SKM-1 treated with dmso at 0.1 percent for 144 hours (cell line): ENCODE data around the gene MTHFSD.

Experiments
- DNase-seq: peaks from one replicate; lab custom pipeline; 2025; ENCODE audit not compliant: unreplicated experiment; lab: John Stamatoyannopoulos, UW

MTHFSD gene

DNA sequence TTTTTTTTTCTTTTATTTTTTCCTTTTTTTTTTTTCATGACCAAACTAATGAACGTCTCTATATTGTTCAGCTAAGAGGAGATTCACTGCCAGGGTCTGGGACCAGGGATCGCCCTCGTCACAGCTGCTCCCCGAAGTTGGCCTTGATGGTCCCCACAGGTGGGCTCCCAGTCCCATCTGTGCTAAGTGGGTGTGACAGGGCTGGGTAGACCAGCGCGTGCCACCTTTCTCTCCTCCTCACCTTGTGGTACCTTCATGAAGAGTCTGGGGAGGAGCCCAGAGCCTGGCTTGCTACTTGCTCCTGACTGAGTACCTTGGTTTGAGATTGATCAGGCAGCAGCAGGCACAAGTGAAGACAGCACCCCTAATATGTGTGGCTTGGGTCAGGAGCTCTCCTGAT is 51.2 kb downstream of the MTHFSD start:
- DNase-seq: no peak

DNA sequence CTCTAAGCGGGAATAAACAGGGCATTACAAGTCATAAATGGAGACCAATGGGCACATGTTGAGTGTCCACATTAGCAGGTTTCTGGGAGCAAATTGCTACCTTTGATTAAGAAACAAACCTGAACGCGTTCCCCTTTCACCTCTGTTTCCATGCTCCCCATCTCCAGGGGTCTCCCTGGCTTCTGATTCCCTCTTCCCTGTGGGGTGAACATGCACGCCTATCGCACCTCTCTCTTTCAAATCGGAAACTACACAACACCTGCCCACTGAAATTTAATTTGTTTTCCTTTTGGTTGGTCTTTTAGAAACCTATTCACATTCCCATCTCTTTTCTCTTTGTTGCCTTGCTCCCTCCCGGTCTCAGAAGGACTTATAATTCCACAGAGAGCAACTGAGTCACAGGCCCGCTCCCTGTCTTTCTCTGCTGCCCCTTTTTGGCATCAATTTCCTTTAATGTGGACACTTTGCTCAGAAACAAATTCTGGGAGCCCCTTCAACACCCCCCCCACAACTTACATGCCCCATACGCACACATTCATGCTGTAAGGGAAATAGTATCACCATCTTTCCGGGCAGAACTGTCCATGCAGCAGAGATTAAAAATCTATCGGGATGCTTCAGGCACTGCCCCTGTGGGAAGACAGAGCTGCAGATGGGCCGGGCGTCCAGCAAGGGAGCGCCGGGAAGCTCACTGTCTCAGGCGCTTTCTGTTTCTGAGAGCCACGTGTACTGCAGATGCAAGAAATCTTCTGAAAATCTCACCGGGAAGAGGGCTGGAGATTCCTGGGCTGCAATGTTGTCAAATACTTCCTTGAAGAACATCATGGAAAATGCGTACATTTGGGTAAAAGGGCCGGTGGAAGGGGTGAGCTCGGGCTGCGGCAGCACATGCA is 51.9 kb downstream of the MTHFSD start:
- DNase-seq: no peak

DNA sequence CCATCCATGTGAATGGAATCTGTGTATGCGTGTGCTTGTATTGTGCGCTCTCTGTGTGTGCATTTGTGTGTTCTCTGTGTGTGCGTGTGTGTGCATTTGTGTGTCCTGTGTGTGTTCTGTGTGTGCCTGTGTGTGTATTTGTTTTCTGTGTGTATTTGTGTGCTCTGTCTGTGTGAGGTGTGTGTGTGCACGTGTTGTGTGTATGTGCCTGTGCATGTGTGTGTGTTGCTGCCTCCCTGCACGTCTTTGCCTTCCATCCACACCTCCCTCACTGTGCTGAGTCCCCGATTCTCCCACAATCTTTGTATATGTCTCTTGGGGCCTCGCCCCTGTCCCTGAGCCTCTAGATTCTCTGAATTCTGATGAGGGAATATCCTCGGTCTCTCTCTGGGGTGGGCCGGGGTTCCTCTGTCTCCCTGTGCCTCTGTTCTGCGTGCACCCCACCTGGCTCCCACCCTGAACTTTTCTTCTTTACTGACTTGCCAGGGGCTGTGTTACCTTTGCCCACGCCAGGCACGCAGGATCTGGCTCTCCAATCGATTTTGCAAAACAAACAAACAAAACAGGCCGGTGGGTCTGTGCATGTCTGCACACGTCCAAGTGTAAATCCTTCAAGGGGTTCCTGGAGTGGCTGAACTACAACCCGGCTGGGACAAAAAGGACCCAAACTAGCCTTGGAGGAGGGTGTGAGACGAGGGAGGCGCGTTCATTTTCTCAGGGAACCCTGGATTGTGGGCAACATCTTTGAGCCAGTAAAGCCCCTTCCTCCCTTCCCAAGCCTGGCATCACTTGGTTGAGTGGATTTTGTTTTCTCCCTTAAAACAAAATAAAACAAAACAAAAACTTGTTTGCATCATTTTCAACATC is 52.8 kb downstream of the MTHFSD start:
- no peak for DNase-seq

DNA sequence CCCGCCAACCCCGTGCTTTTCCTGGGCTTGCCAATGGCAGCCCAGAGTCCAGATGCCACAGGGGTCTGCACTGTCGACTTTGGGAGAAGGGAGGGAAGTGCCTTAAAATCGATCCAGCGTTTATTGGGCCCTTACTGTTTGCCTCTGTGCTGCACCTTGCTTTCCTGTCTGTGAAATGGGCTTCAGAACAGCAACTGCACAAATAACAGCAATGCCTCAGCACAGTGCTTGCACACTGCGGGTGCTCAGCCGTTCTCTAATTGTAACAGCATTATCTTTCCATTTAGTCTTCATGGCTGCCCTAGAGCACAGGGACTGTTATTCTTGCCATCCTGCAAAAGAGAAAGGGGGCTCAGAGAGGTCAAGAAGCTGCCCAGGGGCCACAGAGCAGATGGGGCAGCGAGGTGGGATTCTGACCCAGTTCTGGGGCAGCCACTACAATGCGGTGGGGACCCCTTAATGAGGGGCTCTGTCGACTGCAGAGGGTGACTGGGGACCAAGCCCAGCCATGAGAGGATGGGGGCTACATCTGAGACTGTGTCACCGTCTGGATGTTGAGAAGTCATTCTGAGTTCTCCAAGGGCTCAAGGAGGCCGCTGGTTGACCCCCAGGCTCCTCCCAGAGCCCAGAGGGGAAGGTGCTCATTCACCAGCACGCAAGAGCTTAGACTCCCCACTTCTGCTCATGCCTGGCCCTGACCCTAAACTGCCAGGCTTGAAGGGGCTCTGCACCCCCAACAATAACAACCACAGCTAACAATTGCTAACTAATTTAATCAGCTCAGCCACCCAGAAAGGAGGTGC is 54.1 kb downstream of the MTHFSD start:
- DNase-seq: no peak

DNA sequence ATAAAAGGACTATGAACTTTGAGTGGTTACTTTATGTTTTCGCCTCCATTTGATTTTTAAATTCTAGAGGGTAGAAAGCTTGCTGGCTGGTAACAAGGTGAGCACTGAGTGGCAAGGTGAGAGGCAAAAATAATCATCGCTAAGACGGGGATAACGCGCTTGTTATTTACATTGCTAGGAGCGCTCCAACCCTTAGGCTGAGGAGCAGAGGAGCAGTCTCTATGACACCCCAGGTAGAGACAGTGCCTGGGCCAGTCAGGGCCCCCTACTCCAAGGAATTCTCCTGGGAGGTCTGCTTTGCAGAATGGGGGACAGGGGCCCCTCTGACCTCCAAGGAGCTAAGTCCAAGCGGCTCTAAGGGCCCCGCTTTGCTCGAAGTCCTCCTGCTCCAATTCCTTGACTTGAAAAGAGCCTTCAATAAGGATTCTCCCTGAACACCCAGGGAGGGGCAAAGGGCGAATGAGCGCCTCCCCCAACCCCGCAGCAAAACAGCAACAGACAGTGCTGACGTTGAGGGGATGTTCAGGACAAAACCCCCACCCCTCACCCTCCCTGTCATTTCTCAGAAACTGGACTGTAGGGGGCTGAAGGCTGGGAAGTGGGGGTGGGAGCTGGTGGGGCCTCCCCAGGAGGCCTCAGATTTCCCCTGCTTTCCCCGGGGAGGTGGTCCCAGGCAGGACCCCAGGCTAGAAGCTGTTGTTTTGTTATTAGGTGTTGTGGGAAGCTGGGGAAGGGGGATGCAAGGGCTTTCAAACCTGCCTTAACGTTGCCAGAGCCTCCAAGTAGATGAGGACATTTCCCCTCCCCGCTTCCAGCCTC is 54.9 kb downstream of the MTHFSD start:
- no peak for DNase-seq

DNA sequence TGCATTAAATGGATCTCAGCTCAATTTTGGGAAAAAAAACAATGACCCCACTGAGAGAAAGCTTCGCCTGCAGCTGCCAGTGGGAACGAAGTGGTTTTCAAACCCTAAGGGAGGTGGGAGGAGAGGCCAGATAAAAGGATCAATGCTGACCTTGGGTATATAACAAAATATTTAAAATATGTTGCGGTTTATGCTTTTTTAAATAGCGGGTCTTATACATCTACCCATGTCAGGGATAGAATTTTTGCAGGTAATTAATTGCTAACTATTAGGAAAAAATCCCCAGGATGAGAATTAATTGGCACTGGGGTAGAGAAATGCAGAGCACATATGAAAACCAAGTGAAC is 55.6 kb downstream of the MTHFSD start:
- no peak for DNase-seq

DNA sequence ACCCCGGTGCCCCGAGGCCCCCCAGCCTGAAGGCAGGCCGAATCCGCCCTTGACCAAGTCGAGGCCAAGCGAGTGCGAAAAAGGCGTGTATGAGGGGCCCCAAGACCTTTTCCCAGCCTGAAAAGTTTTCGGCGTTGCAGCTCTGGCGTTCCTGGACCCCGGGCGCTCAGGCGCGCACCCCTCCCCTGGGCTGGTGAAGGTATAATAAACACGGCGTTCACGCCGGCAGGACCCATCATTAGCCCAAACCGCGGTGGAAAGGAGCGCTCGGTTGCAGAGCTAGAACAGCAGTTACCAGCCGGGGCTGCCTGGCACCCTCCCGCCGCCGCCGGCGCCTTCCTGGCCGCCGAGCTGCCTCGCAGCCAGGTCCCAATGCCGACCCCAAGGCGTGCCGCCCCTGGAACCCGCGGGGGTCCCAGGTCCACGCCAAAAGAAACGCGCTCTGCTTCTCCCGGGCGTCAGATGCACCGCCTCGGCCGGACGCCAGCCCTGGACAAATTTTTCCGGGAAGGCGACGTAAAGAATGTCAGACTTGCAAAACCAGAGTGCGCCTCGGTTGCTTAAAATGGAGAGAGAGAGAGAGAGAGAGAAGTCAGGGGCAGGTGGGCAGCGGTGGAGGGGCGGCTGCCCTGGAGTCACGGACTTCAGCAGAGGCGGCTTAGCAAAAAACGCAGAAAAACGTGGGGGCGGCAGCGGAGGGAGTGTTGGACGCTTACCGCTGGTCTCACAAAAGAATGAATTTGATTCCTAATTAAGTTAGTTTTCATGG is 56.2 kb downstream of the MTHFSD start:
- DNase-seq: no peak

DNA sequence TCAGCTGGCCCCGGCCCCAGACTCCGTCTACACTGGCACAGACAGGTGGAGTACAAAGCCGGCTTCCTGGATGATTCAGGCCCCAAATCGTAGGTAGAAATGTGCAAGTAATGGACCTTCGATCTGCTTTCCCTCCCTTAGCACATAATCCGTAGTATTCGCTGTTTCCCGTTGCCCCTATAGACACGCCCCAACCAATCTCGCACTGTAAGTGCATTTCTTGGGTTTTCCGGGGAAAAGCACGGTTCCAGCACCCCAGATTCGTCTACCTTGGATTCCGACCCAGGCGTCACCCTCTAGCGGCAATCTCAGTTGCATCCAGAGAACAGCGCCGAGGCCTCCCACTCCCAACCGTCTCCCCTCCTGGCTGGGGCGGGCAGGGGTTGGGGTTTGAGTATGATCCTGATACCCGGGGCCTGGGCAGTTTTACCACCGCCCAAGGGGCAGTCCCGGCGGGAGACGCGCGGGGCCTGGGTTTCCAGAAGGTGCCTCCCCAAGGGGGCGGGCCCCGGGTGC is 56.8 kb downstream of the MTHFSD start:
- no peak for DNase-seq

DNA sequence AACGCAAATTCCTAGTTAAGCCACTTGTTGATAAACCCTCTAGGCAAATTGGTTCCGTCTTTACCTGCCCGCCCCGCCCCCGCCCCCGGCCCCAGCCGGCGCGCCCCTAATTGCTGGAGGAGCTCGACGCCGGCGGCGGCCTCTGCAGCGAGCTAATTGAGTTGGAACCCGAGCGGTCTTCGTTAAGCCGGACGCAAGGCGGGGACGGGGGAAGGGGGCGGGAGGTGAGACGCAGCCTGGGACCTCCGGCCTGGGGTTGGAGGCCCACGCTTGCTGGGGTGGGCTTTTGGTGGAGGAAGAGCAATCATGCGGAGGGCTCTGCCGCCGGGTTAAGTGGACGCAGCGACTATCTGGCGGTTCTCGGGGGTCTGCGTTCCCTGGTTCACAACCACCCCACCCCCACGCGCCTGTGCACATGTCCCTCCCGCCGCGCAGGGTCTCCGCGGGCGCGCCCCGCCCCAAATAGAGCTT is 57.4 kb downstream of the MTHFSD start:
- no peak for DNase-seq

DNA sequence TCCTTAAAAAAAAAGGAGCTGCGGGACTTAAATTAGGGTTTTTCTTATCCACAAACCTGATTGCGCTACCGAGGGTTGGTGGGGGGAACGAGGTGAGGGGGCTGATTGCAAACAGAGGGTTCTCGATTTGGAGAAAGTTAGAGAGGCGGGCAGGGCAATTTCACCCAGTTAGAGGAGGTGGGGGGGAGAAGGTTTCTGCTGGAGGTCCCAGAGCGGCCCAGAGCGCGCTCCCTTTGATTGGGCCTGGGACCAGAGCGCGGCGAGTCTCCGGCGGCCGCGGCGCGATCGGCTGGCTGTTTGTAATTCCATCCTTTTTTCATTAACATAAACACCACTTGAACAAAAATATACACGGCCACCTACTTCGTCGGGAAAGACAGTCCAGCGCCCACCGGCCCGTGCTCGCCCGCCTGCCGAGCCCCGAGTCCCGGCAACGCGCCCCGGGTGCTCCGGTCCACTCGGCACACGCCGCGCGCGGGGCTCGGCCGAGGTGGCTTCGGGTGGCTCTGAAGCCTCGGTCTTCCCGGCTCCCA is 58.0 kb downstream of the MTHFSD start:
- no peak for DNase-seq

DNA sequence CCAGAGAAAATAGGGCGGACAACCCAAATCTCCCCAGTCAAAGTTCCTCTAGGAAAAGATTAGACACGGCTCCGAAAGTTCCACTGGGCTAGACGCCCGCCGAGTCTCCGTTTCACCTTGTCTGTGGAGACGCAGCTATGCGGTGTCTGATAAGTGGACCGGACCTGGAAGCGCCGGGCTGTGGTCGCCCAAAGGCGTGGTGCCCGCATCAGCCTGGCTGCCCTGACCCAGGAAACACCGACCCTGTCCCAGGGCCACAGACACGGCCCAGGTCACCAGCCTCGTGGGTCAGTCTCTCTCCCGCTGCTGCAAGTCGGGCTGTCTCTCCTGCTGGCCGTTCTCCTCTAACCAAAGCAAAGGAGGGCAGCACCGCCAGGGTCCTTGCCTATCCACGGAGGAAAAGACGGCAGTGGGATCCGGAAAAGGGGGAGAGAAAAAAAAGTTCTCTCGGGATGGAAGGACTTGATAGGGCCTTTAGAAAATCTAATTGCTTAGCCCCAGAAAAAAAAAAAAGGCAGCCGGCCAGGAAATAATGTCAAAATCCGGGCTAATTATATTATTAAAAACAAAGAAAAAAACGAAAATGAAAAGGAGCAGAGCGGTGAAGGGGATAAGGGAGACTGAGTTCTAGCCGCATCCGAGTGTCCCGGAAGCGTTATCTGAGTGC is 58.6 kb downstream of the MTHFSD start:
- DNase-seq: no peak

DNA sequence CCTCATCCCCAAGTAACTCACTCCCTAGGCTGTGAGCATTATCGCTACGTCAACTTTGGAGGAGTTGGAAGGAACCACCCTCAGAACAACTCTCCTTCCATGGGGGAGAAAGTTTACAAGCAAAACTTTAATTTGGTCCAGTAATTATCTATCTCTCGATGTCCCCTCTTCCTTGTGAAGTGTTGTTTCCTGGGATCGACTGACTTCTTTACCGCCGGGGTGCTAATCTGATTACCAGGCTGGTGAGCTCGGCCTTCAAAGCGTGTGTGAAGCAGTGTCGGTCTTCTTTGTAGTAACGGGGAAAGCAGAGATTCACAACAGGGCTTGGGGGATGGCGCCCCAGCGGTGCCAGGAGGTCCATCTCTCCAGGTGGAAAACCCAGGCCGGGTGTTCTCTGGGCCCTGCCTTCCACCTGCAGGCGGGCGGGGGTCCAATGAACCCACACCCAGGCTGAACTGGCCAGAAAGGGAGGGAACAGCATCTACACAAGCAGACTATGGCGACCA is 59.2 kb downstream of the MTHFSD start:
- no peak for DNase-seq

DNA sequence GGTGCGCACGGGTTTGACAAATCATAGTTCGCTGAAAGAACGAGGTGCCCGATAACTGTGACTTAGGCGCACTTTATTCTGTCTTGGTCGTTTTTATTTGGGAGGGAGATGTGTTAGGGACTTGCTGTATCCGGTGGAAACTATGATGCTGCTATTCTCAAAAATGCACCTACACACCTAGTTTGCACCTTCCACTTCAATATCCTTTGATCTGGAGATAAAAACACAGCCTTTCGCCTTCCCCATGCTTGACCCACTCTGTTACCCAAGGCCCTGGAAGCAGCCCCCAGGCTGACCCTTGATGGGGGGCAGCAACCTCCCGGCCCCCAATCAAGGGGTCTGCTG is 59.7 kb downstream of the MTHFSD start:
- DNase-seq: no peak

DNA sequence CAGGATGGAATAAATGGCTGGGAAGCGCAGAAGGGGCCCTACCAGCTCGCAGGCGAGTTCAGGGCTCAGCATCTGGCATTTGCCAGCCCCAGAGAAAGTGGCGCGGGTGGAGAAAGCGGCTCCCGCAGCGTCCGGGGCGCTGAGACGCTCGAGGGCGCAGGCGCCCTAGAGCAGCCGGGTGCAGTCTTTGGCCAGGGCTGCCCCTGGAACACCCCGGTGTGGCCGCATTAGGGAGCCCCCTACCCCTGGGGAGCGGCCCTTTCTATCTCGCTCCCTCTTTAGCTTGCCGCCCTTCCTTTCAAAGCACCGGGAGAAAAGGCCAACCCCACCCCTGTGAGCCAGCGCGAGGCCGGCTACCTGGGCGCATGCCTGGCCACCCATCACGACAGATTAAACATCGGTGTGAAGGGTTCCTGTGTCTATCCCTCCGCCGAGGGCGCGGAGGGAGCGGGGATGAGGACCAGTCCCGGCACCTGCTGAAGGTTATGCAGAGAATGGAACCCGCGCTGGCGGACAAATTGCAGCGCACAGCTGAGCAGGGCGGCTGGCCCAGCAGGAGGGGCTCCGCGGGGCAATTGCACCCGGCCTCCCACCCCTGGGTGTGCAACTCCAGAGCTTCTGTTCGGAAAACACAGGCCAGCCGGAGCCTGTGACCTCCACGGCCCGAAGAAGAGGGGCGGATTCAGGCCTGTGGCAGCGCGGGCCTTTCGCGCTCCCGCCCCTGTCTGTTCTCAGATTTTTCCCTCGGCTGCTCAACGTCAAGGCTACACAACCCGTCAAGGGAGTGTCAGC is 60.3 kb downstream of the MTHFSD start:
- DNase-seq: no peak

DNA sequence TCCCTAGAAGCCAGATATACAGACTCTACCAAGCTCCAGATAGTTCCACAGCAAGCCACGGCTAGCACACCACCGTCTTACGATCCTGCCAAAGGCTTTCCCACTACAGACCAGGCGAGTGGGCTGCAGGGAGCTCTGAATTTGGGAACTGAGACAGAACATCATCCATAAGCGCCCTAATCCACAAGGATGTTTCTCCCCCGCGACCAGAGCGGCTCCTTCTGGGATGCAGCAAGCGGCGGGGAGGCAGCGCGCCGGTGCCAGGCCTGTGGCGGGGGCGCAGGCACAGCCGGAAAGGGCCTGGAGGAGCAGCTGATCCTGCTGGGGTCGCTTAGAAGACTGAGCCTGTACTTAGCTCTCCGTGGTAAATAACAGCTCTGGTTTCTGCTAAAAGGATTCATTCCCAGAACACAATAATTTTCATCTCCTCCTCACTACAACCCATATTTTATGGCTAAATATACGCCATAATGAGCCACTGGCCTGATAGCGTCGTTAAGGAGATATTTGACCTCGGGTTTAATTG is 60.9 kb downstream of the MTHFSD start:
- DNase-seq: no peak

DNA sequence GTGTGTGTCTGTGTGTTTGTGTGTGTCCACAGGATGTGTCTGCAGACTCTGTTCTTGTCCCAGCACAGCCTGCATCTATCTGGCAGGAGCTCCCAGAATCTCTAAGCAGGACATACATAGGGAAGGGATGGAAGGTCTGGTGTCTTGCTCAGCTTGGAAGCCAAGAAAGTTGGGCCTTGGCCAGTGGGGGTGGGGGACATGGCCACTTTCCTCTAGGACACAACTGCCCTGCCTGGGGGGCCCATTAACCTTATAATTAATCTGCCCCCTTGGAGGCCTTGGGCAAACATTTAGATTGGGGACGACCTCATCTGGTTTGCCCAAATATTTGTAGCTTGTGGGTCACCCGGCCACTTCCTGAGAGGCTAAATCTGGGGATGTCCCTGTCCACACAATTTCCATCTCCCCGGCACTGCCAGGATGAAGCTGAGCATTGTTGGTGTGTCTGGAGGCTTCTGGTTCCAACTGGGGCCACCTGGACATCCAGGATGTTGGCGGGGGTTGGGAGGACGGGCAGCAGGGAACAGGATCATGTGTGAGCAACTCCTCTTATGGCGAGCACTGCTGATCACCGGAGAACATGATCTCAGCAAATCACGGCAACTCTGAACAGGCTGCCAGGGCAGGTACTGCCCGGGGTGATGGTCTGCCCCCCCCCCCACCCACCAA is 61.9 kb downstream of the MTHFSD start:
- DNase-seq: no peak
